ENCODE data around the gene NBPF11.
"Not testable (repeated sequence)": the region's sequence is repeated elsewhere in the genome, so short reads cannot be mapped to it uniquely, and the experiment has no call there.

The NBPF11 gene, protein sequence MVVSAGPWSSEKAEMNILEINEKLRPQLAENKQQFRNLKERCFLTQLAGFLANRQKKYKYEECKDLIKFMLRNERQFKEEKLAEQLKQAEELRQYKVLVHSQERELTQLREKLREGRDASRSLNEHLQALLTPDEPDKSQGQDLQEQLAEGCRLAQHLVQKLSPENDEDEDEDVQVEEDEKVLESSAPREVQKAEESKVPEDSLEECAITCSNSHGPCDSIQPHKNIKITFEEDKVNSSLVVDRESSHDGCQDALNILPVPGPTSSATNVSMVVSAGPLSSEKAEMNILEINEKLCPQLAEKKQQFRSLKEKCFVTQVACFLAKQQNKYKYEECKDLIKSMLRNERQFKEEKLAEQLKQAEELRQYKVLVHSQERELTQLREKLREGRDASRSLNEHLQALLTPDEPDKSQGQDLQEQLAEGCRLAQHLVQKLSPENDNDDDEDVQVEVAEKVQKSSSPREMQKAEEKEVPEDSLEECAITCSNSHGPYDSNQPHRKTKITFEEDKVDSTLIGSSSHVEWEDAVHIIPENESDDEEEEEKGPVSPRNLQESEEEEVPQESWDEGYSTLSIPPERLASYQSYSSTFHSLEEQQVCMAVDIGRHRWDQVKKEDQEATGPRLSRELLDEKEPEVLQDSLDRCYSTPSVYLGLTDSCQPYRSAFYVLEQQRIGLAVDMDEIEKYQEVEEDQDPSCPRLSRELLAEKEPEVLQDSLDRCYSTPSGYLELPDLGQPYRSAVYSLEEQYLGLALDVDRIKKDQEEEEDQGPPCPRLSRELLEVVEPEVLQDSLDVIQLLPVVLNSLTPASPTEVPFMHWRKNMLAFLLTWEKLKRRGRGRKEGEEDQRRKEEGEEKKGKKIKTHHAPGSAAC

DNA sequence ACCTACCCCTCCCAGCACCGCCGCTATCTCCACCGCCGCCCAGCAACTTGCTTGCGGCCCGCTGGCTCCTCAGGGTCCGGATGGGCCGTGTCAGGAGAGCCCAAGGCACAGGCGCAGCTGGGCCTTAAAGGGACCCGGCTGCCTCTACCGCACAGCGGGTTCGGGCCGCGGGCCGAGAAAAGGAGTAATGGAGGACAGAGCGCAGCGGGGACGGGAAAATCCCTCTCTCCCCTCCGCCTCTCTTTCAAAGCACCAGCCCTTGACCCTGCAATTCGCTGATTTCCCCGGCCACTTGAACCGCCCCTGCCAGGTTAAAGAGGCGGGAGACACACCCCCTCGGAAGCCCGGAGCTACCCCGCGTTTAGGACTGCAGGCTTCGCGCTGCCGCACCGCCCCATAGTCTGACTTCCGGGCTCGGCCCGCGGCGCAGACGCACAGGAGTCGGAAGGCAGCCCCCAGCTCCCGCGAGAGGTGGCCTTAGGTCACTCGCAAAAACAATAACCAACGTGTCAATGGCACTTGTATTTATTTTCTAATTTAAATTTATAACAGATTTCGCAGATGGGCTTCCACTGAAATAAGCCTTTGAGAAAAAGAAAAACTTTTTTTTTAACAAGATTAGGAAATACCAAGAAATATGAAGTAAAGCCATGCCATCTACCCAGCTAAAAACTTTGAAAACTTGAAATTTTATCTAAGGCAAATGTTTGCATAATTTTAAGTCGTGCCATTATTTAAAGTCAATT lies at the start of gene NBPF11:
TSS of gene NBPF11 (minus strand) at position 371 of the 746 bp plus-strand sequence. CDS start 25,278 bp downstream, outside the sequence.
- peak within 1 kb of the TSS; percentile 56 for H3K4me3 ChIP-seq (replicated peaks; ENCODE audit: low read depth, low read length)
- peak; percentile 20 for DNase-seq (ENCODE audit: extremely low read depth, low read depth)

DNA sequence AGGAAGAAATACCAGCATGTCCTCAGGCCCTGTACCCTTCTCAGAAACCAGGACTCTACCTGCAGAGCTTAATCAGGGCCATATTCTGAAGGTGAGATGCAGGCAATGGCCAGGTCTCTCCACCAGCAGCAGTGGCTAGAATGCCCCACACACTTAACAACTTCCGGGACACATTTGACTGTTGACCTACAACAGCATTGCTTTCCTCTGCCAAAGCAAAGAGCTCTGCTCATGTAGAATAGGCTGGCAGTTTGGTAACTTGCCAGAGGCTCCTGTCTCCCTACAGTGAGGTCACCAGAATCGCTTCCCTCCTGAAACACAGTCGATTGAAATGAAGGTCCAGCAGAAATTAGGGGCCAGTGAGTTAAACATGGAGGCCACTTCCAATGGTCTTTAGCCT lies 45.3 kb upstream of the NBPF11 start:
- not testable (repeated sequence) for H3K4me3 ChIP-seq (replicated peaks; ENCODE audit: low read depth, low read length); DNase-seq (ENCODE audit: extremely low read depth, low read depth)

DNA sequence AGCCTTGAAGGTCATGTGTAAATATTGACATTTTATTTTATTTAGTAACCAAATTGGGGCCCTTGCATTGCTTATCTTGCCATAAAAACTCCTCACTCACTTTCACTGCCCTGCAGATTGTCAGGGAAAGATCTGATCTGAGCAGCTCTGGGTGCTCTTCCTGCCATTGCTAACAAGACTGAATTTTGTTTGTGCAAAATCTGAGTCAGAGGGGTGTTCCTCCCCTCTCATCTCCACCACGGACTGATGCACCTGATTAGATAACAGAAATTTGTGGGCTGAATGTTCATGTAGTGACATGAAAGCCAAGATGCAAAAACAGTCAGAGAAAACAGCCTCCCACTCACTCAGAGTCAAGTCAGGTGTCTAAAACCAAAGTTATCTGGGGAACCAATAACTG lies 44.9 kb upstream of the NBPF11 start:
- not testable (repeated sequence) for H3K4me3 ChIP-seq (replicated peaks; ENCODE audit: low read depth, low read length); DNase-seq (ENCODE audit: extremely low read depth, low read depth)

DNA sequence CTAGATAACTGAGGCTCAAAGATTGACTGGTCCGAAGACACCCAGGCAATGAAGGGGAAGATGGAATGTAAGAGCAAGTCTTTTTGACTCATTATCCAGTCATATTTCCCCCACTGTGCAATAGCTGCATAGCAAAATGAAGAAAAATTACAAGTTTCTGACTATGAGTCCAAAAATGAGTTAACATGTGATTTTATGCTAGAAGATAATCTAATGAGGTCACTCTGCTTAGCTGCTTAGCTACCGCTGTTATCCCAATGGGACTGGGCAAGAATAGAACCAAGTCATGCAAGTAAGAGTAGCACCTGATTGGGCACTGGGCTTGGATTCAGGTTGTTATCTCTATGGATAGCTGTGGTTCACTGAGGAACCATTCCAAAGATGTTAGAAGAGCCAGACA lies 43.0 kb upstream of the NBPF11 start:
- not testable (repeated sequence) for DNase-seq (ENCODE audit: extremely low read depth, low read depth); H3K4me3 ChIP-seq (replicated peaks; ENCODE audit: low read depth, low read length)

DNA sequence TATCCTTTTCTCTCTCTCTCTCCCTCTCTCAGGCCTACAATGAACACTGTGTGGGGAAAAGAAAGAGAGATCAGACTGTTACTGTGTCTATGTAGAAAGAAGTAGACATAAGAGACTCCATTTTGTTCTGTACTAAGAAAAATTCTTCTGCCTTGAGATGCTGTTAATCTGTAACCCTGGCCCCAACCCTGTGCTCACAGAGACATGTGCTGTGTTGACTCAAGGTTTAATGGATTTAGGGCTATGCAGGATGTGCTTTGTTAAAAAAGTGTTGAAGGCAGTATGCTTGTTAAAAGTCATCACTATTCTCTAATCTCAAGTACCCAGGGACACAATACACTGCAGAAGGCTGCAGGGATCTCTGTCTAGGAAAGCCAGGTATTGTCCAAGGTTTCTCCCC lies 36.7 kb upstream of the NBPF11 start:
- DNase-seq (ENCODE audit: extremely low read depth, low read depth), result not testable (repeated sequence)

DNA sequence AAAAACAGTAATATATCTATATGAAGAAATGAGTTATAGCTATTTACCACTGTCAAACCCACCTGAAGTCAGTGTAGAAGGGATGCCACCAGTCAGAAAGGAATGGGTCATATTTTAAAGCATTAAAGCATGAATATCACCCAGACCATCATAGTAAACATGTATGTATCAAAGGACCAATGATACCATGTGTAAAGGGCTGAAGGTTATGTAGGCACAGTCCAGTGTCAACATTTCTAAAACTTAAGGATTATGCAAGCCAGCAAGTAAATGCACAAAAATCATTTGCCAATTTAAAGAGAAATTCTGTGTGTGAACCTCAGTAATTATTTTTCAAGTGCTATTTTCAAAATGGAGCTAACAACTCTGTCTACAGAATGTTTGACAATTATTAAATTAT lies 26.6 kb upstream of the NBPF11 start:
- H3K4me3 ChIP-seq (replicated peaks; ENCODE audit: low read depth, low read length); DNase-seq (ENCODE audit: extremely low read depth, low read depth): not testable (repeated sequence)

More for the DNA sequence above, 36.7 kb upstream of the NBPF11 start:
- H3K4me3 ChIP-seq (replicated peaks; ENCODE audit: low read depth, low read length), result not testable (repeated sequence)

DNA sequence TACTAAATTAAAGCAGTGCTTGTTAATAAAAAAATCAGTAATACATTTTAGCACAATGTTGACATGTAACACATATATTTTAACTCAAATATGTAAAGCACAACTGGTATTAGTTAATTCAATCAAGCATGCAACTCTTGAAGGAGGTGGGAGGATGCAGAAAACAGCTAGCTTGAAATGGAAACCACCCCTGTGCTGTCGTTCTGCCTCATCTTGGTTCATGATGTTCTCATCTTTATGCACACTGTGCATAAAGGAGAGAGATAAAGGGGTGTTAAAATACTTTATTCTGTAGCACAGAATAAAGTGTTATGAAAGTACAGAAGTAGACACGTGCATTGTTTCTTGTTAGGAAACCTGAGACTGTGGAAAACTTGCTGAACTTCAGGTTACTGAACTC lies 23.3 kb upstream of the NBPF11 start:
- DNase-seq (ENCODE audit: extremely low read depth, low read depth), result not testable (repeated sequence)

DNA sequence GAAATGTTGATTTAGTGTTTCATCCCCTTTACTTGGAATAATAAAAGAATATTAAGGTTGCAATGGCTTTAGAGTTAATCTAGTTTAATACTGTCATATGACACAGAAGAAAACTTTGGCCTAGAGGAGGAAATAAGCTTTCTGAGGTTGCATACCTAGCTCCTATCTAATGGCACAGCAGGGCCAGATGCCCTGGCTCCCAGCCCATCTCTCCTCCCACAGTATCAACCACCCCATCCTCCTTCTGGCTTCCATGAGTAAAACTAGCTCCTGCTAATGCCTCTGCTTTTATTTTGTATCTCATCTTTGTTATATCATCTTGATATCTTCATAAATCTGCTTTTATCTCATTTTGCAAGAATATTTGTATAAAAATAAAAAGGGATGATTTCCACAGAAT lies 19.9 kb upstream of the NBPF11 start:
- H3K4me3 ChIP-seq (replicated peaks; ENCODE audit: low read depth, low read length); DNase-seq (ENCODE audit: extremely low read depth, low read depth): not testable (repeated sequence)

More for the DNA sequence above, 23.3 kb upstream of the NBPF11 start:
- not testable (repeated sequence) for H3K4me3 ChIP-seq (replicated peaks; ENCODE audit: low read depth, low read length)

DNA sequence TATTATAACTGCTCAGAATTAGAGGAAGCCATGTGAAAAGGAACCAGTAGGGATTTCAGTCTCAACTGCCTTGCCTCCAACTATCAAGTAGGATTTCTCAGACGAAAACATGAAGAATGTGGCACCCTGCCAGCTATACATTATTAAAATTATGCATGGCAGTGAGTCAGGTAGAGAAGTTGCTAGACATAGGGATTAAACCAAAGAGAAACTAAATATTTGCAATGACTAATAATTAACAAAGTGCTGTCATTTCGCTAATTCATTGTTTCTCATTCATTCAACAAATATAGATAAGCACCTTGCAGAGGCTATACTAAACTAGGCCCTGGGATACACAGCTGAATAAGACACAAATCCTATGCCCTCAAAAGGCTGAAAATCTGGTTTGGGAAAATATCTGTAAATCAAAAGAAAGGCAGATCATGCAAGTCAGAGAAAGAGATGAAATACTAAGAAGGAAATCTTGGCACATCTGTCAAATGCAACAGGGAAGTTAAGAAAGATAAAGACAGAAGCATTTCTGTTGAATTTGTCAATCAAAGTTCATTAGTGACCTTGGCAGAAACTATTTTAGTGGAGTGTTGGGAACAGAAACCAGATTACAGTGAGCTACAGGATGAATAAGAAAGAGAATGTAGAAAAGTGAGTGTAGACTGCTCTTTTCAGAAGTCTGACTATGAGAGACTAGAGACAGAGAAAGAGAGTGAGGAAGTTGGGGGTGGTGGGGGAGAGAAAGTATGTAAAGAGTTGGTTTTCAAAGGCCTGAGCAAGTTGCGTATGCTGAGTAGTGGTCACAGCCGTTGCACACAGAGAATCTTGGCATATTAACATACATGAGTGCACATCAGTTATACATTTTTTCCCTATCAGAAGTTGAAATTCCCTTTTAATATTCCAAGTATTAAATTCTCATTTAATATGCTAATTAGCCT lies 14.7 kb upstream of the NBPF11 start:
- TF ChIP-seq, protein P1, sequence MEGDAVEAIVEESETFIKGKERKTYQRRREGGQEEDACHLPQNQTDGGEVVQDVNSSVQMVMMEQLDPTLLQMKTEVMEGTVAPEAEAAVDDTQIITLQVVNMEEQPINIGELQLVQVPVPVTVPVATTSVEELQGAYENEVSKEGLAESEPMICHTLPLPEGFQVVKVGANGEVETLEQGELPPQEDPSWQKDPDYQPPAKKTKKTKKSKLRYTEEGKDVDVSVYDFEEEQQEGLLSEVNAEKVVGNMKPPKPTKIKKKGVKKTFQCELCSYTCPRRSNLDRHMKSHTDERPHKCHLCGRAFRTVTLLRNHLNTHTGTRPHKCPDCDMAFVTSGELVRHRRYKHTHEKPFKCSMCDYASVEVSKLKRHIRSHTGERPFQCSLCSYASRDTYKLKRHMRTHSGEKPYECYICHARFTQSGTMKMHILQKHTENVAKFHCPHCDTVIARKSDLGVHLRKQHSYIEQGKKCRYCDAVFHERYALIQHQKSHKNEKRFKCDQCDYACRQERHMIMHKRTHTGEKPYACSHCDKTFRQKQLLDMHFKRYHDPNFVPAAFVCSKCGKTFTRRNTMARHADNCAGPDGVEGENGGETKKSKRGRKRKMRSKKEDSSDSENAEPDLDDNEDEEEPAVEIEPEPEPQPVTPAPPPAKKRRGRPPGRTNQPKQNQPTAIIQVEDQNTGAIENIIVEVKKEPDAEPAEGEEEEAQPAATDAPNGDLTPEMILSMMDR (IDR thresholded peaks at IDR 0.05; ENCODE audit: low read depth, low read length, missing control alignments), result no peak

DNA sequence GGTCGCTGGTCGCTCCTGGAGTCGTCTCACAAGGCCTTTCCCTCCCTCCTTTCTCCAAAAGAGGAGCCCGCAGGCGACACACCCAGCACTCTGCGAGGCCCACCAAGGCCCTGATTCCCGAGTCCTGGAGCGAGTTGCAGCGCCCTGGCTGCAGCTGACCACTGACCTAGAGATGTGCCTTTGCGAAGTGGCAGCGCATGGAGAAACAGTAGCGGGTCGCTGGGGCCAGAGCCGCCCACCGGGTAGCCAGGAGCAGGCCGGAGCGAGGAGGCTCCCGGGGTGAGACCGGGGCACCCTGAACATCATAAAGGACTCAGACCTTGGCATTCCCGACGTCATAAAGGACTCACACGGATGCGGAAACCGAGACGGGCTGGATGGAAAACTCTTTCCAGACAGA lies 10.3 kb upstream of the NBPF11 start:
- TF ChIP-seq, protein P1 (IDR thresholded peaks at IDR 0.05; ENCODE audit: low read depth, low read length, missing control alignments), result no peak
- no peak overlapping the region for H3K4me3 ChIP-seq (replicated peaks; ENCODE audit: low read depth, low read length)
- DNase-seq (ENCODE audit: extremely low read depth, low read depth), result no peak

More for the DNA sequence above, 14.7 kb upstream of the NBPF11 start:
- no peak for DNase-seq (ENCODE audit: extremely low read depth, low read depth)
- no peak overlapping the region for H3K4me3 ChIP-seq (replicated peaks; ENCODE audit: low read depth, low read length)

Measured in HFF-Myc (cell line).